NCI-H1048 (cell line): ENCODE measurements around the gene ZNF146.
"Not testable (repeated sequence)": the region's sequence is repeated elsewhere in the genome, so short reads cannot be mapped to it uniquely, and the experiment has no call there.

Source experiments
- DNase-seq: peaks from one replicate; lab custom pipeline; 2025; lab: John Stamatoyannopoulos, UW

The ZNF146 gene

GRCh38 chr19:36214386-36215275 is at the start of gene ZNF146, which contains the start of gene ZNF565:
Gene ZNF146, plus strand, starts transcription at chr19:36215106. Its CDS starts 21,335 bp downstream, at chr19:36236441.
Gene ZNF565, minus strand, starts transcription at chr19:36214665. Its CDS starts 12,680 bp downstream, at chr19:36201985.
- DNase-seq: peak; percentile 92

GRCh38 chr19:36169084-36169760 is 45.7 kb upstream of the ZNF146 start:
- no peak for DNase-seq

GRCh38 chr19:36172852-36173251 is 42.1 kb upstream of the ZNF146 start:
- DNase-seq: no peak

GRCh38 chr19:36173846-36174245 is 41.1 kb upstream of the ZNF146 start:
- not testable (repeated sequence) for DNase-seq

- DNase-seq: peak; percentile 75
Measured at GRCh38 chr19:36179077-36179476, 35.8 kb upstream of the ZNF146 start.

- DNase-seq: no peak
Measured at GRCh38 chr19:36182612-36183244, 32.2 kb upstream of the ZNF146 start.

GRCh38 chr19:36183245-36183628 is 31.7 kb upstream of the ZNF146 start:
- no peak for DNase-seq

- DNase-seq: not testable (repeated sequence)
Measured at GRCh38 chr19:36186722-36187121, 28.2 kb upstream of the ZNF146 start.

GRCh38 chr19:36196249-36196648 is 18.7 kb upstream of the ZNF146 start:
- no peak for DNase-seq

GRCh38 chr19:36198119-36198518 is 16.8 kb upstream of the ZNF146 start:
- no peak for DNase-seq

- DNase-seq: no peak
Measured at GRCh38 chr19:36201684-36202083, 13.2 kb upstream of the ZNF146 start.

- no peak for DNase-seq
Measured at GRCh38 chr19:36203293-36203692, 11.6 kb upstream of the ZNF146 start.

- DNase-seq: no peak
Measured at GRCh38 chr19:36207605-36208252, 7.2 kb upstream of the ZNF146 start.

- no peak for DNase-seq
Measured at GRCh38 chr19:36209372-36209771, 5.5 kb upstream of the ZNF146 start.

- DNase-seq: no peak
Measured at GRCh38 chr19:36210497-36210896, 4.4 kb upstream of the ZNF146 start.

GRCh38 chr19:36212895-36213294 is 2.0 kb upstream of the ZNF146 start:
- DNase-seq: no peak

GRCh38 chr19:36215276-36216123 is 594 bp downstream of the ZNF146 start:
- DNase-seq: no peak

GRCh38 chr19:36221474-36221873 is 6.6 kb downstream of the ZNF146 start:
- no peak for DNase-seq

GRCh38 chr19:36222503-36222902 is 7.6 kb downstream of the ZNF146 start:
- no peak for DNase-seq

- no peak for DNase-seq
Measured at GRCh38 chr19:36225219-36225892, 10.4 kb downstream of the ZNF146 start.

- DNase-seq: not testable (repeated sequence)
Measured at GRCh38 chr19:36233626-36234025, 18.7 kb downstream of the ZNF146 start.
